ENCODE measurements around the gene MRC1.

Gene MRC1

GRCh38 chr10:17910125-17910789 lies 101.1 kb downstream of the MRC1 start:
- Histone ChIP-seq H4K91ac (ENCODE audit: low read length) (no peak overlapping the region), H4K8ac (ENCODE audit: low read length) (no peak overlapping the region), H3K9ac (ENCODE audit: low read length) (no peak overlapping the region), H3K14ac (ENCODE audit: low read length in 2 of 2) (no peak overlapping the region), H2BK120ac (ENCODE audit: low read depth, low read length) (no peak overlapping the region), H3K18ac (ENCODE audit: low read depth in 1 of 2, low read length in 2 of 2) (no peak overlapping the region), H3K9me3 (ENCODE audit: control insufficient read depth, low read length) (no peaks in the 10 kb centered on the region), H2BK15ac (ENCODE audit: low read depth, poor library complexity, severe bottlenecking) (no peak overlapping the region), H3K27ac (ENCODE audit: low read length, poor library complexity, severe bottlenecking) (no peak overlapping the region), H3K4ac (ENCODE audit: low read depth in 1 of 2, low read length in 2 of 2) (no peak overlapping the region), H3K4me2 (ENCODE audit: low read length, poor library complexity, severe bottlenecking) (no peak overlapping the region), H2BK12ac (ENCODE audit: low read length in 2 of 2) (no peak overlapping the region), H2BK5ac (ENCODE audit: low read depth, low read length, poor library complexity, severe bottlenecking) (no peak overlapping the region), H3K4me3 (ENCODE audit: insufficient read depth in 1 of 2, low read depth in 1 of 2, low read length in 2 of 2) (no peak overlapping the region), H3K79me1 (replicated peaks; ENCODE audit: low read length, poor library complexity, severe bottlenecking) (no peaks in the 10 kb centered on the region), H3K4me1 (ENCODE audit: control insufficient read depth, insufficient read depth, low read depth, low read length) (no peaks in the 10 kb centered on the region), H2AK5ac (ENCODE audit: low read length, severe bottlenecking) (no peak overlapping the region), H2AFZ (ENCODE audit: low read depth, low read length) (no peak overlapping the region), H3K27me3 (ENCODE audit: control insufficient read depth in 1 of 2, insufficient read depth in 1 of 2, low read length in 2 of 2) (no peaks in the 10 kb centered on the region), H3K23ac (ENCODE audit: low read length in 2 of 2) (no peak overlapping the region), H3K36me3 (ENCODE audit: control insufficient read depth in 1 of 2, insufficient read depth in 2 of 2, low read depth in 1 of 2, low read length in 2 of 2) (no peaks in the 10 kb centered on the region)
- peak; percentile 55 for DNase-seq
- 21% methylated on average over 11 of the region's 12 CpGs for WGBS

- 100% methylated on average over 3 of the region's 4 CpGs for WGBS
- H2AFZ ChIP-seq (ENCODE audit: low read depth, low read length) = no peak overlapping the region
Measured at GRCh38 chr10:17912754-17913153, 103.6 kb downstream of the MRC1 start.

GRCh38 chr10:17913604-17914003 lies 104.5 kb downstream of the MRC1 start:
- Histone ChIP-seq H2AK5ac (ENCODE audit: low read length, severe bottlenecking) (no peak overlapping the region), H3K4ac (ENCODE audit: low read depth in 1 of 2, low read length in 2 of 2) (no peak overlapping the region), H3K14ac (ENCODE audit: low read length in 2 of 2) (no peak overlapping the region), H3K4me2 (ENCODE audit: low read length, poor library complexity, severe bottlenecking) (no peak overlapping the region), H2BK5ac (ENCODE audit: low read depth, low read length, poor library complexity, severe bottlenecking) (no peak overlapping the region), H3K23ac (ENCODE audit: low read length in 2 of 2) (no peak overlapping the region), H4K91ac (ENCODE audit: low read length) (no peak overlapping the region), H3K4me3 (ENCODE audit: insufficient read depth in 1 of 2, low read depth in 1 of 2, low read length in 2 of 2) (no peak overlapping the region), H2BK12ac (ENCODE audit: low read length in 2 of 2) (no peak overlapping the region), H3K9ac (ENCODE audit: low read length) (no peak overlapping the region), H2BK15ac (ENCODE audit: low read depth, poor library complexity, severe bottlenecking) (no peak overlapping the region), H3K36me3 (ENCODE audit: control insufficient read depth in 1 of 2, insufficient read depth in 2 of 2, low read depth in 1 of 2, low read length in 2 of 2) (no peaks in the 10 kb centered on the region), H3K79me1 (replicated peaks; ENCODE audit: low read length, poor library complexity, severe bottlenecking) (no peaks in the 10 kb centered on the region), H4K8ac (ENCODE audit: low read length) (no peak overlapping the region), H3K9me3 (ENCODE audit: control insufficient read depth, low read length) (no peaks in the 10 kb centered on the region), H3K4me1 (ENCODE audit: control insufficient read depth, insufficient read depth, low read depth, low read length) (no peaks in the 10 kb centered on the region), H2AFZ (ENCODE audit: low read depth, low read length) (no peak overlapping the region), H3K27me3 (ENCODE audit: control insufficient read depth in 1 of 2, insufficient read depth in 1 of 2, low read length in 2 of 2) (no peaks in the 10 kb centered on the region), H2BK120ac (ENCODE audit: low read depth, low read length) (no peak overlapping the region), H3K18ac (ENCODE audit: low read depth in 1 of 2, low read length in 2 of 2) (no peak overlapping the region), H3K27ac (ENCODE audit: low read length, poor library complexity, severe bottlenecking) (no peak overlapping the region)
- DNase-seq = no peak
- 96% methylated on average over 4 of the region's 5 CpGs for WGBS

More at GRCh38 chr10:17912754-17913153, 103.6 kb downstream of the MRC1 start:
- Histone ChIP-seq H2BK15ac (ENCODE audit: low read depth, poor library complexity, severe bottlenecking) (no peak overlapping the region), H3K27ac (ENCODE audit: low read length, poor library complexity, severe bottlenecking) (no peak overlapping the region), H4K91ac (ENCODE audit: low read length) (no peak overlapping the region), H3K9ac (ENCODE audit: low read length) (no peak overlapping the region), H3K27me3 (ENCODE audit: control insufficient read depth in 1 of 2, insufficient read depth in 1 of 2, low read length in 2 of 2) (no peaks in the 10 kb centered on the region), H3K14ac (ENCODE audit: low read length in 2 of 2) (no peak overlapping the region), H3K79me1 (replicated peaks; ENCODE audit: low read length, poor library complexity, severe bottlenecking) (no peaks in the 10 kb centered on the region), H2BK120ac (ENCODE audit: low read depth, low read length) (no peak overlapping the region), H2BK12ac (ENCODE audit: low read length in 2 of 2) (no peak overlapping the region), H3K36me3 (ENCODE audit: control insufficient read depth in 1 of 2, insufficient read depth in 2 of 2, low read depth in 1 of 2, low read length in 2 of 2) (no peaks in the 10 kb centered on the region), H3K4me3 (ENCODE audit: insufficient read depth in 1 of 2, low read depth in 1 of 2, low read length in 2 of 2) (no peak overlapping the region), H3K4me2 (ENCODE audit: low read length, poor library complexity, severe bottlenecking) (no peak overlapping the region), H2AK5ac (ENCODE audit: low read length, severe bottlenecking) (no peak overlapping the region), H3K23ac (ENCODE audit: low read length in 2 of 2) (no peak overlapping the region), H2BK5ac (ENCODE audit: low read depth, low read length, poor library complexity, severe bottlenecking) (no peak overlapping the region), H4K8ac (ENCODE audit: low read length) (no peak overlapping the region), H3K4ac (ENCODE audit: low read depth in 1 of 2, low read length in 2 of 2) (no peak overlapping the region), H3K9me3 (ENCODE audit: control insufficient read depth, low read length) (no peaks in the 10 kb centered on the region), H3K4me1 (ENCODE audit: control insufficient read depth, insufficient read depth, low read depth, low read length) (no peaks in the 10 kb centered on the region), H3K18ac (ENCODE audit: low read depth in 1 of 2, low read length in 2 of 2) (no peak overlapping the region)
- no peak for DNase-seq

- no peak overlapping the region for H3K4me2 ChIP-seq (ENCODE audit: low read length, poor library complexity, severe bottlenecking)
- no peak overlapping the region for H2AK5ac ChIP-seq (ENCODE audit: low read length, severe bottlenecking)
- H2BK15ac ChIP-seq (ENCODE audit: low read depth, poor library complexity, severe bottlenecking) = no peak overlapping the region
- no peak overlapping the region for H3K9ac ChIP-seq (ENCODE audit: low read length)
- no peak overlapping the region for H2AFZ ChIP-seq (ENCODE audit: low read depth, low read length)
- WGBS = 86% methylated on average over 5 of the region's 5 CpGs
- H3K9me3 ChIP-seq (ENCODE audit: control insufficient read depth, low read length) = no peaks in the 10 kb centered on the region
- H3K18ac ChIP-seq (ENCODE audit: low read depth in 1 of 2, low read length in 2 of 2) = no peak overlapping the region
- peak overlapping the region in 1 of 2 experiments; percentile 55 for H3K14ac ChIP-seq (ENCODE audit: low read length in 2 of 2)
- no peak overlapping the region for H4K8ac ChIP-seq (ENCODE audit: low read length)
- H2BK12ac ChIP-seq (ENCODE audit: low read length in 2 of 2) = no peak overlapping the region
- no peak overlapping the region for H3K4me3 ChIP-seq (ENCODE audit: insufficient read depth in 1 of 2, low read depth in 1 of 2, low read length in 2 of 2)
- no peaks in the 10 kb centered on the region for H3K36me3 ChIP-seq (ENCODE audit: control insufficient read depth in 1 of 2, insufficient read depth in 2 of 2, low read depth in 1 of 2, low read length in 2 of 2)
- DNase-seq = no peak
- no peaks in the 10 kb centered on the region for H3K27me3 ChIP-seq (ENCODE audit: control insufficient read depth in 1 of 2, insufficient read depth in 1 of 2, low read length in 2 of 2)
- H3K79me1 ChIP-seq (replicated peaks; ENCODE audit: low read length, poor library complexity, severe bottlenecking) = no peaks in the 10 kb centered on the region
- no peak overlapping the region for H4K91ac ChIP-seq (ENCODE audit: low read length)
- H3K23ac ChIP-seq (ENCODE audit: low read length in 2 of 2) = no peak overlapping the region
- H2BK120ac ChIP-seq (ENCODE audit: low read depth, low read length) = no peak overlapping the region
- H2BK5ac ChIP-seq (ENCODE audit: low read depth, low read length, poor library complexity, severe bottlenecking) = no peak overlapping the region
- no peak overlapping the region for H3K4ac ChIP-seq (ENCODE audit: low read depth in 1 of 2, low read length in 2 of 2)
- H3K4me1 ChIP-seq (ENCODE audit: control insufficient read depth, insufficient read depth, low read depth, low read length) = no peaks in the 10 kb centered on the region
- no peak overlapping the region for H3K27ac ChIP-seq (ENCODE audit: low read length, poor library complexity, severe bottlenecking)
Measured at GRCh38 chr10:17914169-17915045, 105.3 kb downstream of the MRC1 start.

All from mesenchymal stem cell (in vitro differentiated cells and primary cell).